K562 (cell line): Measurements from ENCODE around the gene ZDHHC5. TPM values are rescaled to one million over a fixed set of nuclear protein-coding genes. Genes with fewer than 3 reads are reported as not detected.

Experiments used
- ATAC-seq: fragments of 200-7000 bp; cut with Tn5 transposase; 3 replicates; pipeline ENCODE4 v1.9.1; 2020; ENCODE audit warnings: moderate library complexity
- BruUV-seq: library from RNA; stranded (reverse); fragments of 400-500 nt; replicated peaks from 2 replicates; lab custom pipeline; 2021; lab: Mats Ljungman, UMichigan
- CTCF ChIA-PET: fragments of 300-600 bp; formaldehyde crosslinking; extraction: SDS; loops from one replicate; lab custom pipeline; 2021; ENCODE audit warnings: low intra/inter-chr PET ratio; lab: Yijun Ruan, JAX
- POLR2A ChIA-PET: fragments of 300-600, 350-650 bp; sonication (Branson Sonifier 250); formaldehyde crosslinking; extraction: SDS; loops from one replicate; lab custom pipeline; 2021; ENCODE audit warnings: antibody characterized with exemption, inconsistent platforms; lab: Yijun Ruan, JAX
- DNase-seq, 4 experiments: peaks; one replicate each; pipeline versions ENCODE4 v3.0.0 to v3.0.0-alpha.2; 2011 to 2018; ENCODE audit warnings: low spot score in 3 of 4, mixed read lengths in 3 of 4; ENCODE audit errors: extremely low read depth in 1 of 4
- FAIRE-seq: peaks from 2 replicates; lab custom pipeline; 2011; peaks lifted over from hg19 to GRCh38; lab: Jason Lieb, UNC
- H2AFZ ChIP-seq: 2 replicates; pipeline ENCODE4 v1.6.0; 2011; ENCODE audit warnings: low read depth, low read length, control low read depth, inconsistent platforms
- H3K27ac ChIP-seq: fragments of 200-600 bp; 3 replicates; pipeline ENCODE4 v1.8.0; 2011; ENCODE audit warnings: low read depth, mild to moderate bottlenecking, control low read depth, inconsistent platforms, low read length, moderate library complexity, mixed read lengths; ENCODE audit errors: extremely low read depth
- H3K27me3 ChIP-seq, 2 experiments: fragments of 300-600 bp in 1 of 2; 2 replicates in 1 of 2; 3 replicates in 1 of 2; pipeline versions ENCODE4 v1.6.0 to v1.8.0; 2011; ENCODE audit warnings: inconsistent platforms in 2 of 2, low read length in 2 of 2, mild to moderate bottlenecking in 1 of 2, mixed read lengths in 1 of 2, moderate library complexity in 1 of 2; ENCODE audit not compliant: control insufficient read depth in 2 of 2, insufficient read depth in 2 of 2
- H3K36me3 ChIP-seq: fragments of 300-600 bp; 3 replicates; pipeline ENCODE4 v1.8.0; 2011; ENCODE audit warnings: mild to moderate bottlenecking, low read length, inconsistent platforms; ENCODE audit not compliant: control insufficient read depth, insufficient read depth
- H3K4me1 ChIP-seq, 2 experiments: fragments of 200-600 bp in 1 of 2; replicated peaks in 1 of 2; 2 replicates in 1 of 2; 3 replicates in 1 of 2; pipeline versions ENCODE4 v1.5.1 to v1.8.0; 2011; ENCODE audit warnings: inconsistent platforms in 2 of 2, low read length in 2 of 2, mild to moderate bottlenecking in 1 of 2, mixed read lengths in 1 of 2, moderate library complexity in 1 of 2; ENCODE audit not compliant: control insufficient read depth in 2 of 2, insufficient read depth in 2 of 2
- H3K4me2 ChIP-seq: 2 replicates; pipeline ENCODE4 v1.6.1; 2011; ENCODE audit warnings: low read length, control low read depth, inconsistent platforms, mixed read lengths; ENCODE audit not compliant: insufficient read depth
- H3K4me3 ChIP-seq: fragments of 200-600 bp; sonication (generic), shearing (Covaris generic); 2 replicates; pipeline ENCODE4 v1.5.1; 2016; ENCODE audit warnings: control low read depth, inconsistent platforms
- H3K79me2 ChIP-seq: fragments of 200-600 bp; 3 replicates; pipeline ENCODE4 v1.8.0; 2011; ENCODE audit warnings: low read length, inconsistent platforms; ENCODE audit not compliant: control insufficient read depth, insufficient read depth
- H3K9ac ChIP-seq, 2 experiments: 2 replicates each; pipeline versions ENCODE4 v1.6.0 to v1.6.1; 2011; ENCODE audit warnings: low read depth in 2 of 2, low read length in 2 of 2, control low read depth in 1 of 2, inconsistent platforms in 1 of 2, mild to moderate bottlenecking in 1 of 2, mixed read lengths in 1 of 2; ENCODE audit not compliant: insufficient read depth in 1 of 2
- H3K9me1 ChIP-seq: one replicate; pipeline ENCODE4 v1.6.0; 2011; ENCODE audit warnings: inconsistent platforms, mild to moderate bottlenecking, low read length, moderate library complexity; ENCODE audit not compliant: control insufficient read depth, insufficient read depth
- H3K9me3 ChIP-seq: replicated peaks from 2 replicates; pipeline ENCODE4 v1.5.1; 2011; ENCODE audit warnings: low read depth, low read length, inconsistent platforms; ENCODE audit not compliant: control insufficient read depth, insufficient read depth
- H4K20me1 ChIP-seq: replicated peaks from 2 replicates; pipeline ENCODE4 v1.6.1; 2011; ENCODE audit warnings: low read length, inconsistent platforms, mixed read lengths; ENCODE audit not compliant: control insufficient read depth, insufficient read depth
- BRD9 ChIP-seq: fragments of 450-650 bp; IDR thresholded peaks from 2 replicates; pipeline ENCODE4 v1.6.1; 2018; ENCODE audit warnings: low read depth; ENCODE audit not compliant: partially characterized antibody
- LEF1 ChIP-seq: fragments of 450-650 bp; IDR thresholded peaks from 2 replicates; pipeline ENCODE4 v1.6.1; 2016; ENCODE audit warnings: mild to moderate bottlenecking
- NFRKB ChIP-seq: fragments of 450-650 bp; IDR thresholded peaks from 2 replicates; pipeline ENCODE4 v1.6.1; 2016; ENCODE audit warnings: low read depth
- SMAD2 ChIP-seq: fragments of 150-350 bp; IDR thresholded peaks from 2 replicates; pipeline ENCODE4 v1.6.1; 2014; ENCODE audit warnings: low read depth, mild to moderate bottlenecking, low read length
- SOX6 ChIP-seq: fragments of 450-650 bp; IDR thresholded peaks from 2 replicates; pipeline ENCODE4 v1.6.1; 2014; ENCODE audit warnings: mild to moderate bottlenecking
- ZBTB40 ChIP-seq, 2 experiments: fragments of 450-650 bp in 1 of 2; sonication (generic) in 1 of 2; formaldehyde crosslinking in 1 of 2; IDR thresholded peaks; 2 replicates each; pipeline versions ENCODE4 v1.7.1 to v1.9.0; 2016 to 2022; ENCODE audit warnings: inconsistent platforms in 1 of 2, mild to moderate bottlenecking in 1 of 2, missing genetic modification reagents in 1 of 2
- whole genome bisulfite sequencing: fragments of 100-300 bp; shearing (Covaris generic); methylation state at CpG from one replicate; pipeline ENCODE4 v1.1.6; 2016; ENCODE audit warnings: low coverage, mixed read lengths; ENCODE audit not compliant: insufficient coverage; ENCODE audit errors: missing lambda C conversion rate; 5-methylcytosine and 5-hydroxymethylcytosine counted together
- in situ Hi-C: fragments of 300-500 bp; cut with MboI; formaldehyde crosslinking; loops from 4 replicates; pipeline ENCODE4 v1.15.0; 2018; ENCODE audit warnings: inconsistent platforms, mixed read lengths
- intact Hi-C: fragments of 100-400 bp; cut with micrococcal nuclease; formaldehyde crosslinking; loops from 2 replicates; pipeline ENCODE4 v1.14.2; 2022
- polyA plus RNA-seq, 8 experiments: library from polyadenylated mRNA; depleted of rRNA in 4 of 8; stranded (reverse) in 5 of 8; unstranded in 3 of 8; fragments of >200 nt; fragmentation: Nextera tagmentation in 2 of 8; fragmentation: Illumina TruSeq in 1 of 8; extraction: Ambion mirVana in 2 of 8; extraction: Trizol in 1 of 8; gene quantifications; 2 replicates each; pipeline versions ENCODE4 v1.2.1 to v1.2.3, GENCODE V29; 2011 to 2014; ENCODE audit warnings: inconsistent platforms in 1 of 8, missing spikeins in 1 of 8
- total RNA-seq, 7 experiments: library from RNA; depleted of rRNA in 6 of 7; stranded (reverse); fragments of >200 nt in 6 of 7; fragmentation: Illumina TruSeq in 2 of 7; extraction: Trizol in 2 of 7; gene quantifications; 2 replicates each; pipeline versions ENCODE4 v1.2.1 to v1.2.3, GENCODE V29; 2011 to 2021; ENCODE audit warnings: low replicate concordance in 1 of 7

The ZDHHC5 gene
- total and polyA plus RNA-seq, 9 of the 15 experiments (the other 6 are each of a cell fraction or from before 2014, with no cell fraction given) = 3.8 to 64.2 (median 35.9) TPM

DNA sequence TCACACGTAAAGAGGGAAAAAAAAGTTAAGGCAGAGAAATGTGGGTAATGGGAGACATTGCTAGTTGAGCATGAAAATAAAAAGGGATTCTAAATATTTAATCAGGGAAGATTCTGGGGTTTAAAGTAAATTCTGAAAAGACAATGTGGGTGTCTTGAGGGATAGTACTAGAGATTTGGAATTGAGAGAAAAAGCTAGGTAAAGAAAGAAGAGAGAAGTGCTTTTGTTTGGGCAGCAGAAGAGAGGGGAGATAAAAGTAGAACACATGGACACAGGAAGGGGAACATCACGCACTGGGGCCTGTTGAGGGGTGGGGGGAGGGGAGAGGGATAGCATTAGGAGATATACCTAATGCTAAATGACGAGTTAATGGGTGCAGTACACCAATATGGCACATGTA, 14.8 kb upstream of the ZDHHC5 start:
- peak overlapping the region; percentile 93 for H2AFZ ChIP-seq
- no TSS peak for BruUV-seq
- peaks cover 7% of the 10 kb centered on the region for H3K79me2 ChIP-seq
- WGBS = 36% methylated on average over 1 of the region's 3 CpGs
- H3K4me3 ChIP-seq = no peak overlapping the region
- POLR2A ChIA-PET = no interaction called here
- peak overlapping the region in 1 of 2 experiments; percentile 50; a peak in 2 of 4 replicates for H3K9ac ChIP-seq
- intact Hi-C loops = no loop called here
- H3K9me1 ChIP-seq = no peaks in the 10 kb centered on the region
- ATAC-seq (no peak), DNase-seq (no peak), FAIRE-seq (no peak)
- H3K4me2 ChIP-seq = peak overlapping the region; percentile 39; the same call in 1 of the 2 replicates
- H4K20me1 ChIP-seq = no peaks in the 10 kb centered on the region; the same call in 1 of the 2 replicates
- in situ Hi-C loops = loop anchor here (25.0 kb wide), 1 partner anchor 859 kb away; the partner anchor contains the start of gene OR5B21
- no peaks in the 10 kb centered on the region for H3K27me3 ChIP-seq
- CTCF ChIA-PET = no interaction called here
- no peaks in the 10 kb centered on the region; the same call in 2 of the 3 replicates for H3K36me3 ChIP-seq
- peaks cover 25 to 26% of the 10 kb centered on the region in 2 experiments; a peak in 4 of 5 replicates for H3K4me1 ChIP-seq
- no peaks in the 10 kb centered on the region for H3K9me3 ChIP-seq
- H3K27ac ChIP-seq = peak overlapping the region; percentile 30; the same call in 2 of the 3 replicates
- peak; percentile 60; the same call in 1 of the 2 replicates for TF ChIP-seq NFRKB
- peak; percentile 37 for TF ChIP-seq BRD9
- TF ChIP-seq SMAD2 = no peak
- peak; percentile 32; the same call in 1 of the 2 replicates for TF ChIP-seq LEF1
- TF ChIP-seq ZBTB40 (IDR thresholded peaks at IDR 0.05) = peak; percentile 47
- TF ChIP-seq ZBTB40 (CRISPR knock-in tag; IDR thresholded peaks at IDR 0.05) = no peak
- no peak for TF ChIP-seq SOX6
